SK-N-SH treated with all-trans-retinoic acid at 6 μM for 48 hours (cell line): ENCODE measurements around the gene BARHL1.

Experiments used
- BACH2 ChIP-seq: fragments of 250-450 bp; sonication (Bioruptor Pico); IDR thresholded peaks from 2 replicates; pipeline ENCODE4 v1.9.0; 2021; ENCODE audit warnings: mild to moderate bottlenecking, borderline replicate concordance
- CREB5 ChIP-seq: fragments of 250-450 bp; sonication (Bioruptor Pico); IDR thresholded peaks from 2 replicates; pipeline ENCODE4 v1.5.1; 2020; ENCODE audit warnings: low read depth, mild to moderate bottlenecking, moderate library complexity
- CSDC2 ChIP-seq: fragments of 250-450 bp; sonication (Bioruptor Pico); IDR thresholded peaks from 2 replicates; pipeline ENCODE4 v1.5.0; 2020; ENCODE audit warnings: mild to moderate bottlenecking, moderate library complexity
- PPARA ChIP-seq: fragments of 250-450 bp; sonication (Bioruptor Pico); IDR thresholded peaks from 2 replicates; pipeline ENCODE4 v1.5.0; 2020; ENCODE audit warnings: mild to moderate bottlenecking, borderline replicate concordance
- RARB ChIP-seq: fragments of 250-450 bp; sonication (Bioruptor Pico); IDR thresholded peaks from 2 replicates; pipeline ENCODE4 v1.8.0; 2021; ENCODE audit warnings: mild to moderate bottlenecking, moderate library complexity
- SNAI2 ChIP-seq: fragments of 250-450 bp; sonication (Bioruptor Pico); IDR thresholded peaks from 2 replicates; pipeline ENCODE4 v1.5.0; 2020; ENCODE audit warnings: mild to moderate bottlenecking, moderate library complexity
- ZNF8 ChIP-seq: fragments of 450-650 bp; formaldehyde crosslinking; IDR thresholded peaks from 2 replicates; pipeline ENCODE4 v1.5.0; 2020; ENCODE audit warnings: mild to moderate bottlenecking, moderate library complexity
- TF ChIP-seq, protein P1 (sequence below): fragments of 250-450 bp; sonication (Bioruptor Pico); IDR thresholded peaks from 2 replicates; pipeline ENCODE4 v1.8.0; 2020; ENCODE audit warnings: mild to moderate bottlenecking, moderate library complexity, borderline replicate concordance

GRCh38 chr9:132541870-132542830 lies 40.3 kb upstream of the BARHL1 start:
- TF ChIP-seq CREB5 (CRISPR knock-in tag) (no peak), PPARA (no peak), BACH2 (CRISPR knock-in tag) (no peak), ZNF8 (CRISPR knock-in tag) (no peak), CSDC2 (CRISPR knock-in tag) (no peak), RARB (CRISPR knock-in tag) (no peak), SNAI2 (CRISPR knock-in tag) (no peak)
- TF ChIP-seq, protein P1, sequence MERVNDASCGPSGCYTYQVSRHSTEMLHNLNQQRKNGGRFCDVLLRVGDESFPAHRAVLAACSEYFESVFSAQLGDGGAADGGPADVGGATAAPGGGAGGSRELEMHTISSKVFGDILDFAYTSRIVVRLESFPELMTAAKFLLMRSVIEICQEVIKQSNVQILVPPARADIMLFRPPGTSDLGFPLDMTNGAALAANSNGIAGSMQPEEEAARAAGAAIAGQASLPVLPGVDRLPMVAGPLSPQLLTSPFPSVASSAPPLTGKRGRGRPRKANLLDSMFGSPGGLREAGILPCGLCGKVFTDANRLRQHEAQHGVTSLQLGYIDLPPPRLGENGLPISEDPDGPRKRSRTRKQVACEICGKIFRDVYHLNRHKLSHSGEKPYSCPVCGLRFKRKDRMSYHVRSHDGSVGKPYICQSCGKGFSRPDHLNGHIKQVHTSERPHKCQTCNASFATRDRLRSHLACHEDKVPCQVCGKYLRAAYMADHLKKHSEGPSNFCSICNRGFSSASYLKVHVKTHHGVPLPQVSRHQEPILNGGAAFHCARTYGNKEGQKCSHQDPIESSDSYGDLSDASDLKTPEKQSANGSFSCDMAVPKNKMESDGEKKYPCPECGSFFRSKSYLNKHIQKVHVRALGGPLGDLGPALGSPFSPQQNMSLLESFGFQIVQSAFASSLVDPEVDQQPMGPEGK (CRISPR knock-in tag) = no peak
